HL-60 (cell line): Measurements from ENCODE around the gene ZNF462.

Experiments used
- GABPA ChIP-seq: IDR thresholded peaks from 2 replicates; pipeline ENCODE4 v1.6.1; 2012; ENCODE audit warnings: low read depth
- TF ChIP-seq, protein P1 (sequence below): IDR thresholded peaks from one replicate; pipeline ENCODE4 v1.5.1; 2011; ENCODE audit warnings: low read length, control low read depth, inconsistent platforms; ENCODE audit not compliant: insufficient read depth

DNA sequence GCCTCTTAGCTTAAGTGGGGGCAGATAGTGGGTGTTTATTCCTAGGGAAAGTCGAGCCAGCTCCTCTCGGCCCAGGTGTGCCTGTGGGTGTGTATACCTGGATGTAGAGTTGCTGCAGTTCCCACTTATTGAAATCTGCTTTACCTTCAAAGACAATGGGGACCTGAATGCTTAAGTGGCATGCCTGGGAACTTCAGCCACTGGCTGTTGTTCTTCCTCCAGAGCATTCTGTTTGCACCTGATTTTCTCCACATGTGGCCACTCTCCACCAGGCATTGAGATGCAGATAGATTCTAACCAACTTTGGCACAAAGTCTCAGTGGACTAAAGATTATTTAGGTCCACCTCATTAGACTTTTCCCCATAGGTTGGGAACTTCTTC is 186.8 kb downstream of the ZNF462 start:
- TF ChIP-seq, protein P1, sequence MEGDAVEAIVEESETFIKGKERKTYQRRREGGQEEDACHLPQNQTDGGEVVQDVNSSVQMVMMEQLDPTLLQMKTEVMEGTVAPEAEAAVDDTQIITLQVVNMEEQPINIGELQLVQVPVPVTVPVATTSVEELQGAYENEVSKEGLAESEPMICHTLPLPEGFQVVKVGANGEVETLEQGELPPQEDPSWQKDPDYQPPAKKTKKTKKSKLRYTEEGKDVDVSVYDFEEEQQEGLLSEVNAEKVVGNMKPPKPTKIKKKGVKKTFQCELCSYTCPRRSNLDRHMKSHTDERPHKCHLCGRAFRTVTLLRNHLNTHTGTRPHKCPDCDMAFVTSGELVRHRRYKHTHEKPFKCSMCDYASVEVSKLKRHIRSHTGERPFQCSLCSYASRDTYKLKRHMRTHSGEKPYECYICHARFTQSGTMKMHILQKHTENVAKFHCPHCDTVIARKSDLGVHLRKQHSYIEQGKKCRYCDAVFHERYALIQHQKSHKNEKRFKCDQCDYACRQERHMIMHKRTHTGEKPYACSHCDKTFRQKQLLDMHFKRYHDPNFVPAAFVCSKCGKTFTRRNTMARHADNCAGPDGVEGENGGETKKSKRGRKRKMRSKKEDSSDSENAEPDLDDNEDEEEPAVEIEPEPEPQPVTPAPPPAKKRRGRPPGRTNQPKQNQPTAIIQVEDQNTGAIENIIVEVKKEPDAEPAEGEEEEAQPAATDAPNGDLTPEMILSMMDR, result no peak
- TF ChIP-seq GABPA, result no peak
